GM19328 (cell line): ENCODE results near the gene ST6GALNAC1.

Source experiments
- ATAC-seq: cut with Tn5 transposase; IDR thresholded peaks from one replicate; pipeline ENCODE4 v1.9.1; 2021; ENCODE audit warnings: mild to moderate bottlenecking, moderate library complexity; ENCODE audit not compliant: unreplicated experiment

The ST6GALNAC1 gene

DNA sequence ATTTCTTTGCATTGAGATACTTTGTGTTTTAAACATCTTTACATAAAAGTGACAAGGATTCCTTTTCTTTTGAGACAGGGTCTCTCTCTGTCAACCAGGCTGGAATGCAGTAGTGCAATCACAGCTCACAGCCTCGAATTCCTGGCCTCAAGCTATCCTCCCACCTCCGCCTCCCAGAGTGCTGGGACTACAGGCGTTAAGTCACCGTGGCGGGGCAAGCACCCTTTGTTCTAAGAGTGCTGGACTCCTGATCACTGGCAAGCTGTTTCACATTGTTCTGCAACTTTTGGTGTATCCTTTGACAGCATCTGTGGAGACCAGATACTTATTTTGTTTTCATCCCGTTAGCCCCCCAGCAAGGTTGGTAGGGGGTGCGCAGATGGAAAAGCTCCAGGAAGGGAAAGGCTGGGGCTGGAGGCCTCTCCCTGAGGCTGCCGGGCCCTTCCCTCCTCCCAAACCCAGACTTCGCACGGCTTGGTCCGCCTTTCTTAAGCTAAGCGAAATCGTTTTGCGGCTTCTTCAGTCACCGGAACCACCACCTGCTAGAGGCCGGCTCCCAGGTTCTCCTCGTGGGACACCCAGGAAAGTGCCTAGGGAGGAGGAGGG lies 59.0 kb downstream of the ST6GALNAC1 start:
- no peak for ATAC-seq

DNA sequence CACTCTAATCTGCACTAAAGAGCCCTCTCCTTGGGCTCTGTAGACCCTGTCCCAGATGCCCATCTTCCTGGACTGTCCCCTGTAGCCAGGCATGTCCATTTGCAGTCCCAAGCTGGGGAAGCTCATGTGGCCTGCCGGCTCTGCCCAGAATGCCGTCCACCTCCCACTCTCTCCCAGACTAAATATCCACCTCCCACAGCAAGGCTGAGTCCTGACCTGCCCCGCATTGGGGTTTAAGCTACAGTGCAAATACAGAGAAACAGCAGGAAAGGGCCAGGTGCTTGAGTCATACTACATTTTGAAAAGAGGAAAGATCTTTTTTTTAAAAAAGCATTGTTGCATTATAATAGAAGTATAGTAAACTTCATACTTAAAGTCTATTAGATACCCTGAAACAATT lies 60.9 kb downstream of the ST6GALNAC1 start:
- no peak for ATAC-seq

DNA sequence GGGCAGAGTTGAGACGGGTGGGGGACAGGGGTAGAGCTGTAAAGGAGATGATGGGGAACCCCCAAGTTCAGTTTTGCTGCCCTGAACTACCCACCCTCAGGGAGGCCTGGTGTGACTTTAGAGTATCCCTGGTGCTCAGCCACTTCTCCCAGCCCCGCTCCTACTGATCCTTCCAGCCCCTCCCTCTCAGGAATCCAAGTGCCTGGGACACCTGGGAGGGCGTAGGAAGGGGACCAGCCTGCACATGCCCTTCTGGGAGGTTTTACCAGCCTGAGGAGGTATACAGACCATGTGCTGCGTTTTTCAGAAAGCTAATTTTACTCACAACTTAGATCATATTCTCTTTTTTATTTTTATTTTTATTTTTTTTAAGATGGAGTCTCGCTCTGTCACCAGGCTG lies 62.0 kb downstream of the ST6GALNAC1 start:
- ATAC-seq, result no peak

DNA sequence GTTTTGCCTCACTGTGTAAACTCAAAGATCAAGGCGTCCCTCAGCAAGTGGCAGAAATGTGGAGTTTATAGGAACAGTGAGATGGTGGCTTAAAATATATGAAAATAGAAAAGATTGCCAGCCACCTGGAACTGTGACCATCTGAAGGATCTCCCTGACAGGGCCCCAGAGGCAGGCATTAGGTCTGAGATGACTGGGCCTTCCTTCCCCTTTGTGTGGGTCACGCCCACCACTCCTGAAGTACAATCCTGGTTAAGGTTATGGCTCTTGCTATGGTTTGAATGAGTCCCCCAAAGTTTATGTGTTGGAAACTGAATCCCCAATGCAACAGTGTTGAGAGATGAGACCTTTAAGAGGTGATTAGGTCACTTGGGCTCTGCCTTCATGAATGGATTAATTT lies 64.3 kb downstream of the ST6GALNAC1 start:
- no peak for ATAC-seq

- ATAC-seq, result no peak
Observed at GRCh38 chr17:76578376-76578775, 65.2 kb downstream of the ST6GALNAC1 start.

DNA sequence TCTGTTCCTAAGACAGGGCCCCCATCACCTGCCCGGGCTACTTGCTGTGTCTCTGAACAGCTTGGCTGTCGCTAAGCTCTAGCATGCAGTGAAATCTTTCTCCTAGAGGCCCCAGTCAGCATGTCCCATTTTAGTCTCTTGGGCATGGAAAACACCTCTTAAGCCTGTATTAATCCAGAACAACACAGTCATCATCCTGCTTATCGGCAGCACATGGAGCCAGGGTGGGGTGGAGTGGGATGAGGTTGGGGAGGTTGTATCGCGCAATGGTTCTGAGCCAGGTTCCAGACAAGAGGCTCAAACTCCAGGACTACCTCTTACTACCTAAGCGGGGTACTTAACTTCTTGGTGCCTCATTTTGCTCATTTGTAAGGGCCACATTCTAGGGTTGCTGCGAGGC lies 65.7 kb downstream of the ST6GALNAC1 start:
- no peak for ATAC-seq

DNA sequence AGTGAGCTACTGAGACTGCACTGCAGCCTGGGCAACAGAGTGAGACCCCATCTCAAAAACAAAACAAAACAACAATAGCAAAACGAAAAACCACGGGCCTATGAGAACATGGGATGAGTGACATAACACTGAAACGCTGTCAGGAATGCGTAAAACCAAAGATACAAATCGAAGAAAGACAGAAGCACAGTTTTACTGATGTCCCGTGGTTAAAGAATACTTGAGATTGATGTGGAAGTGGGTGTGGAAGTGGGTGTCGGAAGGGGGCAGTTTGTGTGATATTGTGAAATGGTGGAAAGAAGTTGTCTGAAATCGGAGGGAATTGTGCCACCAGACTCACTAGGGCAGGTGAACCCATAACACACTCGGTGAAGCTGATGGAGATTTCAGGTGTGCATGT lies 67.4 kb downstream of the ST6GALNAC1 start:
- ATAC-seq, result no peak

DNA sequence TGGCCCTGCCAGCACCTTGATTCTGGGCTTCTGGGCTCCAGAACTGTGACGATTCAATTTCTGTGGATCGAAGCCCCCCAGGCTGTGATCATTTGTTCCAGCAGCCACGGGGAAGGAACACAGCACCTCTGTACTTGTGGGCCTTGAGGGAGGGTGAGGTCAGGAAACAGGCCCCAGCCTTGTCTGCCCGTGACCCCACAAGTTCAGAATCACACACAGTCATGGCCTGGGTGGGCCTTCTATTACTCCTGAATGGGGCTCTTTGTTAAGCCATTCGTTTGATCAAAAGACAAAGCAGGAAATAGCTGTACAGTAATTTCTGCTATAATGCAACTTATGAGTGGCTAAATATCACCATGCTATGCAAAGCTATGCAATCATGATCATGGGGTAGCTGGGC lies 68.0 kb downstream of the ST6GALNAC1 start:
- ATAC-seq, result no peak
